D721Med (cell line): ENCODE measurements around the gene KCND3.

Experiments used
- DNase-seq: peaks from one replicate; pipeline ENCODE4 v3.0.0; 2011; ENCODE audit warnings: low spot score; ENCODE audit not compliant: insufficient read length
- FAIRE-seq: peaks from 2 replicates; lab custom pipeline; 2011; peaks lifted over from hg19 to GRCh38; lab: Jason Lieb, UNC
- TF ChIP-seq, protein P1 (sequence below): IDR thresholded peaks from 2 replicates; pipeline ENCODE4 v1.5.1; 2012; ENCODE audit warnings: mild to moderate bottlenecking, control low read depth; ENCODE audit not compliant: insufficient read depth; ENCODE audit errors: missing control alignments

The KCND3 gene

GRCh38 chr1:111813440-111814304 is 175.8 kb downstream of the KCND3 start:
- DNase-seq (no peak), FAIRE-seq (no peak)
- TF ChIP-seq, protein P1, sequence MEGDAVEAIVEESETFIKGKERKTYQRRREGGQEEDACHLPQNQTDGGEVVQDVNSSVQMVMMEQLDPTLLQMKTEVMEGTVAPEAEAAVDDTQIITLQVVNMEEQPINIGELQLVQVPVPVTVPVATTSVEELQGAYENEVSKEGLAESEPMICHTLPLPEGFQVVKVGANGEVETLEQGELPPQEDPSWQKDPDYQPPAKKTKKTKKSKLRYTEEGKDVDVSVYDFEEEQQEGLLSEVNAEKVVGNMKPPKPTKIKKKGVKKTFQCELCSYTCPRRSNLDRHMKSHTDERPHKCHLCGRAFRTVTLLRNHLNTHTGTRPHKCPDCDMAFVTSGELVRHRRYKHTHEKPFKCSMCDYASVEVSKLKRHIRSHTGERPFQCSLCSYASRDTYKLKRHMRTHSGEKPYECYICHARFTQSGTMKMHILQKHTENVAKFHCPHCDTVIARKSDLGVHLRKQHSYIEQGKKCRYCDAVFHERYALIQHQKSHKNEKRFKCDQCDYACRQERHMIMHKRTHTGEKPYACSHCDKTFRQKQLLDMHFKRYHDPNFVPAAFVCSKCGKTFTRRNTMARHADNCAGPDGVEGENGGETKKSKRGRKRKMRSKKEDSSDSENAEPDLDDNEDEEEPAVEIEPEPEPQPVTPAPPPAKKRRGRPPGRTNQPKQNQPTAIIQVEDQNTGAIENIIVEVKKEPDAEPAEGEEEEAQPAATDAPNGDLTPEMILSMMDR, result peak; percentile 32

- FAIRE-seq (no peak), DNase-seq (no peak)
- TF ChIP-seq, protein P1, result no peak
These were observed 177.2 kb downstream of the KCND3 start for GRCh38 chr1:111812306-111812705.

DNA sequence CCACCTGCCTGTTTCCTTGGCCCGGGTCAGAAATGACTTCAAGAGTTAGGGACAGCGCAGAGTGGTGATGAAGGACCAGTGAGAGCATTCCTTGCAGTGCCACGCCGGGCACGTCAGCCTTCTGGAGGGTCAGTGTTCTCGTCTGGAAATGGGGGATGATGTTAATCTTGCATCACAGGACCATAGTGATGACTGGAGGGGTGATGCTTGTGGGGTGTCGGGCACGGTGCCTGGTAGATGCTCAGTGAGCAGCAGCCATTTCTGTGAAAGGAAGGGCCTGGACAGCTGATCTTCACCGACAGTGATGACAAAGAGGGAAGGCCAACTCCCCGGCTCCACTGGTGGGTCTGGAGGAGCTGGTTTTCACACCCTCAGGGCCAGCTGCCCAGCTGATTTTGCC is 177.6 kb downstream of the KCND3 start:
- FAIRE-seq (no peak), DNase-seq (no peak)
- TF ChIP-seq, protein P1, result no peak

DNA sequence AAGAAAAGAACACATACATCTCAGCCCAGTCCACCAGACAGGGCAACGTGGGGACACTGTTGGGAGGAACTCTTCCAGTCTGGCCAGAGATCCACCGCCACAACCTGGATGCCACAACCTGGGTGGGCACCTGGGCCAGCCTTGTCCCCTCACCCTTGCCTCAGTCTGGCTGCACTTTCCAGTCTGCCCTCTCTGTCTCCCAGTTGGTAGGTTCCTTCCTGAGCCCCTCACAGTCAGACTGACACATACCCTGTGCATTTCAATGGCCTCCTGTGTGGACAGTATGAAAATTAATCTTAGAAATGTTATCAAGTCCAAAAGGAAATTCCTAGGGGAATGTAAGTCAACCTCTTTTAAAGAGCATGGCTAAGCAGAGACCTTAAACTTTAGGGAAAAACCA is 184.2 kb downstream of the KCND3 start:
- FAIRE-seq, result no peak
- TF ChIP-seq, protein P1, result no peak
- DNase-seq, result no peak

- DNase-seq (no peak), FAIRE-seq (no peak)
- TF ChIP-seq, protein P1, result no peak
These were observed 184.7 kb downstream of the KCND3 start for GRCh38 chr1:111804776-111805175.

DNA sequence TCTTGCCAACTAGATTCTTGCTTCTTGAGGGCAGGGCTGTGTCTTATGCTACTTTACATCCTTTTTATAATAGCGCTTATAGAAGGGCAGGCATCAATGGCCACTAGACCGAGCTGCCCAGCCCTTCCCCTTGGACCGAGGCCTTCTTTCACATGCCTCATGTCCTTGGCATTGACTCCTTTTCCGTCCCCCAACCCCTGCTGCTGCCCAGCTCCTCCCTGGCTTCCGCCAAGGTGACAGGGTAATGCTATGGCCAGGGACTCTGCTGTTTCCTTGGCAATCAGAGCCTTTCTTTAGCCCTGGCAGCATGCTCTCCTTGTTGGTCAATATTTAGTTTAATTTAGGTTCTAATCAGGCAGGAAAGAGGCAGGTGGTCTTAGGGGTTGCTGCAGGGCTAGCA is 185.5 kb downstream of the KCND3 start:
- TF ChIP-seq, protein P1, result no peak

DNA sequence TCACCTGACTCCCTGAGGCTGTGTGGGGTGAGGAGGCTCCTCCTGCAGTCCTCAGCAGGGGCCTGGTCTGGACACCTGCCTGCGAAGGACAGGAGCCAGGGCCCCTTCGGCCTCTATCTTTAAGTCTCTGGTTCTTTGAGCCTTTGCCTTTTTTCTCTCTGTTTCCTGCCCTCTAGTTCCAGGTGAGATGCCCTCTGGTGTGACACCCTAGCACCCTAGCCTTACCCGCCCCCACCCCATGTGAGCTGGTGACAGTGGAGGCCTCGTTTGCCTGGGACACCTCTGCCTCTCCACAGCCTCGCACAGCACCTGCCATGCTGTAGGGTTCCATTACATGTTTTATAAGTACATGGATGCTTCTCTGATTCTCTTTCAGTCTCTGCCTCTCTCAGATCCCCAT is 186.5 kb downstream of the KCND3 start:
- TF ChIP-seq, protein P1, result no peak
- DNase-seq, result no peak
- no peak for FAIRE-seq

More for the DNA sequence above, 185.5 kb downstream of the KCND3 start:
- no peak for DNase-seq
- no peak for FAIRE-seq
